NB4 (cell line): ENCODE results near the gene NSMF.

Source experiments
- DNase-seq: peaks from one replicate; pipeline ENCODE4 v3.0.0; 2010; ENCODE audit warnings: low read depth
- H3K4me3 ChIP-seq: one replicate; pipeline ENCODE4 v1.5.1; 2011; ENCODE audit warnings: mild to moderate bottlenecking, low read depth, low read length, moderate library complexity
- MYC ChIP-seq: IDR thresholded peaks from 2 replicates; pipeline ENCODE4 v1.6.1; 2011; ENCODE audit warnings: low read depth, low read length
- POLR2A ChIP-seq: IDR thresholded peaks from 2 replicates; pipeline ENCODE4 v1.6.1; 2011; ENCODE audit warnings: mild to moderate bottlenecking; ENCODE audit not compliant: insufficient read length; ENCODE audit errors: extremely low read depth
- TF ChIP-seq, protein P1 (sequence below): IDR thresholded peaks from one replicate; pipeline ENCODE4 v1.5.1; 2012; ENCODE audit warnings: low read depth, low read length
- TF ChIP-seq, protein P2 (sequence below): IDR thresholded peaks from 2 replicates; pipeline ENCODE4 v1.6.1; 2011; ENCODE audit warnings: low read depth, low read length

The NSMF gene

GRCh38 chr9:137434498-137435380, 24.4 kb downstream of the NSMF start:
- DNase-seq = no peak
- TF ChIP-seq POLR2A = no peak
- TF ChIP-seq, protein P1, sequence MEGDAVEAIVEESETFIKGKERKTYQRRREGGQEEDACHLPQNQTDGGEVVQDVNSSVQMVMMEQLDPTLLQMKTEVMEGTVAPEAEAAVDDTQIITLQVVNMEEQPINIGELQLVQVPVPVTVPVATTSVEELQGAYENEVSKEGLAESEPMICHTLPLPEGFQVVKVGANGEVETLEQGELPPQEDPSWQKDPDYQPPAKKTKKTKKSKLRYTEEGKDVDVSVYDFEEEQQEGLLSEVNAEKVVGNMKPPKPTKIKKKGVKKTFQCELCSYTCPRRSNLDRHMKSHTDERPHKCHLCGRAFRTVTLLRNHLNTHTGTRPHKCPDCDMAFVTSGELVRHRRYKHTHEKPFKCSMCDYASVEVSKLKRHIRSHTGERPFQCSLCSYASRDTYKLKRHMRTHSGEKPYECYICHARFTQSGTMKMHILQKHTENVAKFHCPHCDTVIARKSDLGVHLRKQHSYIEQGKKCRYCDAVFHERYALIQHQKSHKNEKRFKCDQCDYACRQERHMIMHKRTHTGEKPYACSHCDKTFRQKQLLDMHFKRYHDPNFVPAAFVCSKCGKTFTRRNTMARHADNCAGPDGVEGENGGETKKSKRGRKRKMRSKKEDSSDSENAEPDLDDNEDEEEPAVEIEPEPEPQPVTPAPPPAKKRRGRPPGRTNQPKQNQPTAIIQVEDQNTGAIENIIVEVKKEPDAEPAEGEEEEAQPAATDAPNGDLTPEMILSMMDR = no peak
- TF ChIP-seq, protein P2, sequence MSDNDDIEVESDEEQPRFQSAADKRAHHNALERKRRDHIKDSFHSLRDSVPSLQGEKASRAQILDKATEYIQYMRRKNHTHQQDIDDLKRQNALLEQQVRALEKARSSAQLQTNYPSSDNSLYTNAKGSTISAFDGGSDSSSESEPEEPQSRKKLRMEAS = no peak
- no peak for TF ChIP-seq MYC
- no peak overlapping the region for H3K4me3 ChIP-seq

- H3K4me3 ChIP-seq = no peak overlapping the region
- TF ChIP-seq POLR2A (no peak), MYC (no peak)
- TF ChIP-seq, protein P2 = no peak
- TF ChIP-seq, protein P1 = no peak
- DNase-seq = no peak
Measured at GRCh38 chr9:137433916-137434431, 25.2 kb downstream of the NSMF start.

- TF ChIP-seq MYC = no peak
- TF ChIP-seq POLR2A = no peak
- TF ChIP-seq, protein P2 = no peak
- TF ChIP-seq, protein P1 = no peak
- no peak overlapping the region for H3K4me3 ChIP-seq
- DNase-seq = no peak
Measured at GRCh38 chr9:137433349-137433915, 25.7 kb downstream of the NSMF start.

DNA sequence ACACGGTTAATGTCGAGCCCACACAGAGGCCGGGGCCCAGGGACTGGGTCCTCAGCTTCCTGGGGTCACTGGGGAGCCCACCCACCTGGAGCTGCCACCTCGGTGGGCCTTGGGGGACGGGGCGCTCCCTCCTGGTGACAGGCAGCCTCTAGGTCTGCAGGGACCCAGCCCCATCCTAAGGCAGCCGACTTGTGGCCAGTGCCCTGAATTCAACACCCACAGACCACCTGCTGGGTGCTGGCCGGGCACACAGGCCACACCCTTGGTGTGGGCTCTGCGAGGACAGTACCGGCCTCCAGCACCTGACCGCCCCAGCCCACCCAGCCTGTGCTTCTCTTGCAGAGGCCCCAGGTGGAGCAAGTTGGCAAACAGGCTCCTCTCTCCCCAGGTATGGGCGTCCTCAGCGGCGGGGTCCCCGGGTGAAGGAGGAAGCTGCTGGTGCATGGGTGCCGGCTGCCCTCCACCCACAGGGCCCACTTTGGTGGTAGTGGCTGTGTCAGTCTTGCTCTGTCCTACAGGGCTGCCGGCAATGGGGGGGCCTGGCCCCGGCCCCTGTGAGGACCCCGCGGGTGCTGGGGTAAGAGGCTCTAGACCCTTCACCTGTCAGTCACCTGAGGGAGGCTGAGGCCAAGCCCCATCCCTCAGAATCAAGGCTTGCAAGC, 26.3 kb downstream of the NSMF start:
- DNase-seq = no peak
- H3K4me3 ChIP-seq = no peak overlapping the region
- TF ChIP-seq, protein P1 = no peak
- no peak for TF ChIP-seq POLR2A

- no peak for DNase-seq
- TF ChIP-seq, protein P1 = no peak
- TF ChIP-seq, protein P2 = no peak
- TF ChIP-seq MYC (no peak), POLR2A (no peak)
- no peak overlapping the region for H3K4me3 ChIP-seq
Measured at GRCh38 chr9:137431416-137431931, 27.7 kb downstream of the NSMF start.
